Measurements from ENCODE around the gene CST7.

Gene CST7

GRCh38 chr20:24909861-24910260, 39.2 kb upstream of the CST7 start:
- TF ChIP-seq POLR2AphosphoS5 (IDR thresholded peaks at IDR 0.05; ENCODE audit: low read depth, low read length) (no peak), SIN3A (IDR thresholded peaks at IDR 0.05; ENCODE audit: borderline replicate concordance, insufficient read depth, low read length) (no peak), TAF1 (IDR thresholded peaks at IDR 0.05; ENCODE audit: borderline replicate concordance, insufficient read depth, low read length) (no peak), REST (IDR thresholded peaks at IDR 0.05; ENCODE audit: insufficient read depth in 1 of 2, low read depth in 2 of 2, low read length in 2 of 2) (no peak), FOXP2 (optimal IDR thresholded peaks at IDR 0.05; ENCODE audit: borderline replicate concordance, extremely low read depth, extremely low read length, insufficient read depth) (no peak)

GRCh38 chr20:24910461-24910860, 38.6 kb upstream of the CST7 start:
- no peak for TF ChIP-seq REST (IDR thresholded peaks at IDR 0.05; ENCODE audit: insufficient read depth in 1 of 2, low read depth in 2 of 2, low read length in 2 of 2)
- TF ChIP-seq FOXP2 (optimal IDR thresholded peaks at IDR 0.05; ENCODE audit: borderline replicate concordance, extremely low read depth, extremely low read length, insufficient read depth): no peak
- no peak for TF ChIP-seq SIN3A (IDR thresholded peaks at IDR 0.05; ENCODE audit: borderline replicate concordance, insufficient read depth, low read length)
- TF ChIP-seq POLR2AphosphoS5 (IDR thresholded peaks at IDR 0.05; ENCODE audit: low read depth, low read length): no peak
- no peak for TF ChIP-seq TAF1 (IDR thresholded peaks at IDR 0.05; ENCODE audit: borderline replicate concordance, insufficient read depth, low read length)

- no peak for TF ChIP-seq POLR2AphosphoS5 (IDR thresholded peaks at IDR 0.05; ENCODE audit: low read depth, low read length)
- TF ChIP-seq TAF1 (IDR thresholded peaks at IDR 0.05; ENCODE audit: borderline replicate concordance, insufficient read depth, low read length): no peak
- TF ChIP-seq SIN3A (IDR thresholded peaks at IDR 0.05; ENCODE audit: borderline replicate concordance, insufficient read depth, low read length): no peak
- TF ChIP-seq FOXP2 (optimal IDR thresholded peaks at IDR 0.05; ENCODE audit: borderline replicate concordance, extremely low read depth, extremely low read length, insufficient read depth): no peak
- no peak for TF ChIP-seq REST (IDR thresholded peaks at IDR 0.05; ENCODE audit: insufficient read depth in 1 of 2, low read depth in 2 of 2, low read length in 2 of 2)
Measured at GRCh38 chr20:24911461-24911860, 37.6 kb upstream of the CST7 start.

- TF ChIP-seq FOXP2 (optimal IDR thresholded peaks at IDR 0.05; ENCODE audit: borderline replicate concordance, extremely low read depth, extremely low read length, insufficient read depth): no peak
- TF ChIP-seq REST (IDR thresholded peaks at IDR 0.05; ENCODE audit: insufficient read depth in 1 of 2, low read depth in 2 of 2, low read length in 2 of 2): no peak
- TF ChIP-seq SIN3A (IDR thresholded peaks at IDR 0.05; ENCODE audit: borderline replicate concordance, insufficient read depth, low read length): no peak
- TF ChIP-seq TAF1 (IDR thresholded peaks at IDR 0.05; ENCODE audit: borderline replicate concordance, insufficient read depth, low read length): no peak
- no peak for TF ChIP-seq POLR2AphosphoS5 (IDR thresholded peaks at IDR 0.05; ENCODE audit: low read depth, low read length)
Measured at GRCh38 chr20:24912397-24913075, 36.5 kb upstream of the CST7 start.

Measured in PFSK-1 (cell line).